Measurements from ENCODE around the gene CRELD2.

The CRELD2 gene

GRCh38 chr22:49955581-49956417, 37.4 kb downstream of the CRELD2 start:
- no peak for TF ChIP-seq CTCF (IDR thresholded peaks at IDR 0.05; ENCODE audit: poor library complexity, severe bottlenecking)
- H3K27ac ChIP-seq (ENCODE audit: poor library complexity, severe bottlenecking) = no peak overlapping the region
- H3K9me3 ChIP-seq (ENCODE audit: severe bottlenecking) = no peaks in the 10 kb centered on the region

GRCh38 chr22:49956418-49956770, 38.0 kb downstream of the CRELD2 start:
- Histone ChIP-seq H3K4me3 (ENCODE audit: severe bottlenecking) (no peak overlapping the region), H3K4me1 (ENCODE audit: insufficient read depth, poor library complexity, severe bottlenecking) (peaks cover 19% of the 10 kb centered on the region), H3K9me3 (ENCODE audit: severe bottlenecking) (no peaks in the 10 kb centered on the region), H3K27ac (ENCODE audit: poor library complexity, severe bottlenecking) (no peak overlapping the region), H3K27me3 (ENCODE audit: insufficient read depth, poor library complexity, severe bottlenecking) (no peaks in the 10 kb centered on the region), H3K36me3 (ENCODE audit: low read depth) (peaks cover under 1% of the 10 kb centered on the region)
- ATAC-seq (ENCODE audit: low read depth) = no peak
- no peak for TF ChIP-seq CTCF (IDR thresholded peaks at IDR 0.05; ENCODE audit: poor library complexity, severe bottlenecking)
- DNase-seq (ENCODE audit: low spot score) = no peak

More at GRCh38 chr22:49955581-49956417, 37.4 kb downstream of the CRELD2 start:
- Histone ChIP-seq H3K4me3 (ENCODE audit: severe bottlenecking) (no peak overlapping the region), H3K27me3 (ENCODE audit: insufficient read depth, poor library complexity, severe bottlenecking) (no peaks in the 10 kb centered on the region), H3K36me3 (ENCODE audit: low read depth) (no peaks in the 10 kb centered on the region), H3K4me1 (ENCODE audit: insufficient read depth, poor library complexity, severe bottlenecking) (peaks cover 23% of the 10 kb centered on the region)
- ATAC-seq (ENCODE audit: low read depth) = no peak
- DNase-seq (ENCODE audit: low spot score) = no peak

GRCh38 chr22:49956914-49957825, 38.7 kb downstream of the CRELD2 start:
- no peak for TF ChIP-seq CTCF (IDR thresholded peaks at IDR 0.05; ENCODE audit: poor library complexity, severe bottlenecking)
- no peak overlapping the region for H3K27ac ChIP-seq (ENCODE audit: poor library complexity, severe bottlenecking)
- no peaks in the 10 kb centered on the region for H3K9me3 ChIP-seq (ENCODE audit: severe bottlenecking)
- DNase-seq (ENCODE audit: low spot score) (no peak), ATAC-seq (ENCODE audit: low read depth) (no peak)
- H3K36me3 ChIP-seq (ENCODE audit: low read depth) = peaks cover 6% of the 10 kb centered on the region
- H3K4me3 ChIP-seq (ENCODE audit: severe bottlenecking) = no peak overlapping the region
- no peaks in the 10 kb centered on the region for H3K27me3 ChIP-seq (ENCODE audit: insufficient read depth, poor library complexity, severe bottlenecking)
- H3K4me1 ChIP-seq (ENCODE audit: insufficient read depth, poor library complexity, severe bottlenecking) = peaks cover 11% of the 10 kb centered on the region

GRCh38 chr22:49957826-49958365, 39.5 kb downstream of the CRELD2 start:
- Histone ChIP-seq H3K9me3 (ENCODE audit: severe bottlenecking) (no peaks in the 10 kb centered on the region), H3K36me3 (ENCODE audit: low read depth) (peaks cover 12% of the 10 kb centered on the region), H3K27me3 (ENCODE audit: insufficient read depth, poor library complexity, severe bottlenecking) (no peaks in the 10 kb centered on the region), H3K4me3 (ENCODE audit: severe bottlenecking) (no peak overlapping the region), H3K27ac (ENCODE audit: poor library complexity, severe bottlenecking) (no peak overlapping the region), H3K4me1 (ENCODE audit: insufficient read depth, poor library complexity, severe bottlenecking) (peaks cover 6% of the 10 kb centered on the region)
- ATAC-seq (ENCODE audit: low read depth) = no peak
- no peak for TF ChIP-seq CTCF (IDR thresholded peaks at IDR 0.05; ENCODE audit: poor library complexity, severe bottlenecking)
- DNase-seq (ENCODE audit: low spot score) = no peak
